HG03342 (cell line): ENCODE measurements around the gene MISP.

Experiments used
- ATAC-seq: cut with Tn5 transposase; IDR thresholded peaks from one replicate; pipeline ENCODE4 v1.9.1; 2021; ENCODE audit warnings: mild to moderate bottlenecking, moderate library complexity; ENCODE audit not compliant: unreplicated experiment

MISP gene

GRCh38 chr19:806815-807421 lies 56.0 kb downstream of the MISP start:
- ATAC-seq: no peak

- ATAC-seq: no peak
These were observed 56.9 kb downstream of the MISP start for GRCh38 chr19:807627-808422.

GRCh38 chr19:808423-808775 lies 57.5 kb downstream of the MISP start:
- no peak for ATAC-seq

GRCh38 chr19:810077-810855 lies 59.4 kb downstream of the MISP start:
- ATAC-seq: no peak

GRCh38 chr19:810883-811489 lies 60.1 kb downstream of the MISP start:
- ATAC-seq: no peak

GRCh38 chr19:811506-812048 lies 60.7 kb downstream of the MISP start:
- ATAC-seq: no peak

GRCh38 chr19:812049-812746 lies 61.3 kb downstream of the MISP start:
- ATAC-seq: no peak

GRCh38 chr19:812747-813218 lies 61.9 kb downstream of the MISP start:
- ATAC-seq: no peak

GRCh38 chr19:813219-814151 lies 62.6 kb downstream of the MISP start:
- no peak for ATAC-seq
